ENCODE data around the gene ACTR2.
"Not testable (repeated sequence)": the region's sequence is repeated elsewhere in the genome, so short reads cannot be mapped to it uniquely, and the experiment has no call there.

Gene ACTR2

DNA sequence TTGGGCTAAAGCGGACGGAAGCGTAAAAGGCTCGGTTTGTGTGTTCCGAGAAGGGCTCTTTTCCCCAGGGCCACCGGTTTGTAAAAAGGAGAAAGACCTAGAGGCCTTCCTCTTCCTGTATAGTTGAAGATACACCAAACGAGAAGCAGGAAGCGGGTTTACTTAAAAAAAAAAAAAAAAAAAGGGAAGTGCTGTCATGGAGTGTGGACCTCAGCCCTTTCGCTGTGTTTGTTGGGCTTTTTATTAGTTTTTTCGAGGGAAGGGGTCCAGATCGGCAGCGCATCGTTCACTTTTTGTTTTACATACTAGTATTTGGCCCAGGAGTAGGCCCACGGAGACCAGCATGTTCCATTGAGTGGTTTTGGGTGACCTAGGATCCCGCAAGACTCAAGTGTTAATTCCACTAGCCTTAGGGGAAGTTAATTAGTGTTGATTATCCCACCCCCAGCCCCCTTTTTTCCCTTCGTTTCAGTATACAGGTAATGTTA lies 676 bp downstream of the ACTR2 start:
- no peak for DNase-seq (ENCODE audit: extremely low read depth, low read depth)

DNA sequence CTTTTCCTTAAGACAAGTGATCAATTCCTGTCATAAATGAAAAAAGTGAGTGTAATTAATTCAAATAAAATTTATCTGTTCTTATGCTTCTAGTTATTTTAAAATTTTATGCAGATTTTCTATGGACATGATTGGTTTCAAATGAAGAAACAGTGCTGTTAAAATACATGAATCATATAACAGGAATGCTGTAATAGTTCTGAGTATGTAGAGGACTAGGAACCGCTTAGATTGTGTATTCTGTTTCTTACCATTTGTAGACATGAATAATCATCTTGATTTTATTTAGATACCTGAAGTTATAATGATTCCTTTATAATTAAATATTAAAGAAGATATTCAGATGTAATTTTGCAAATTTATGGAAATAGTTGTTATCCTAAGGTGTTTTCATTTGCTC lies 3.5 kb downstream of the ACTR2 start:
- no peak overlapping the region for H3K4me3 ChIP-seq (replicated peaks; ENCODE audit: low read depth, low read length)
- no peak for DNase-seq (ENCODE audit: extremely low read depth, low read depth)
- TF ChIP-seq, protein P1, sequence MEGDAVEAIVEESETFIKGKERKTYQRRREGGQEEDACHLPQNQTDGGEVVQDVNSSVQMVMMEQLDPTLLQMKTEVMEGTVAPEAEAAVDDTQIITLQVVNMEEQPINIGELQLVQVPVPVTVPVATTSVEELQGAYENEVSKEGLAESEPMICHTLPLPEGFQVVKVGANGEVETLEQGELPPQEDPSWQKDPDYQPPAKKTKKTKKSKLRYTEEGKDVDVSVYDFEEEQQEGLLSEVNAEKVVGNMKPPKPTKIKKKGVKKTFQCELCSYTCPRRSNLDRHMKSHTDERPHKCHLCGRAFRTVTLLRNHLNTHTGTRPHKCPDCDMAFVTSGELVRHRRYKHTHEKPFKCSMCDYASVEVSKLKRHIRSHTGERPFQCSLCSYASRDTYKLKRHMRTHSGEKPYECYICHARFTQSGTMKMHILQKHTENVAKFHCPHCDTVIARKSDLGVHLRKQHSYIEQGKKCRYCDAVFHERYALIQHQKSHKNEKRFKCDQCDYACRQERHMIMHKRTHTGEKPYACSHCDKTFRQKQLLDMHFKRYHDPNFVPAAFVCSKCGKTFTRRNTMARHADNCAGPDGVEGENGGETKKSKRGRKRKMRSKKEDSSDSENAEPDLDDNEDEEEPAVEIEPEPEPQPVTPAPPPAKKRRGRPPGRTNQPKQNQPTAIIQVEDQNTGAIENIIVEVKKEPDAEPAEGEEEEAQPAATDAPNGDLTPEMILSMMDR (IDR thresholded peaks at IDR 0.05; ENCODE audit: low read depth, low read length, missing control alignments), result no peak

More for the DNA sequence above, 676 bp downstream of the ACTR2 start:
- TF ChIP-seq, protein P1 (IDR thresholded peaks at IDR 0.05; ENCODE audit: low read depth, low read length, missing control alignments), result no peak
- H3K4me3 ChIP-seq (replicated peaks; ENCODE audit: low read depth, low read length), result peak overlapping the region; percentile 62

DNA sequence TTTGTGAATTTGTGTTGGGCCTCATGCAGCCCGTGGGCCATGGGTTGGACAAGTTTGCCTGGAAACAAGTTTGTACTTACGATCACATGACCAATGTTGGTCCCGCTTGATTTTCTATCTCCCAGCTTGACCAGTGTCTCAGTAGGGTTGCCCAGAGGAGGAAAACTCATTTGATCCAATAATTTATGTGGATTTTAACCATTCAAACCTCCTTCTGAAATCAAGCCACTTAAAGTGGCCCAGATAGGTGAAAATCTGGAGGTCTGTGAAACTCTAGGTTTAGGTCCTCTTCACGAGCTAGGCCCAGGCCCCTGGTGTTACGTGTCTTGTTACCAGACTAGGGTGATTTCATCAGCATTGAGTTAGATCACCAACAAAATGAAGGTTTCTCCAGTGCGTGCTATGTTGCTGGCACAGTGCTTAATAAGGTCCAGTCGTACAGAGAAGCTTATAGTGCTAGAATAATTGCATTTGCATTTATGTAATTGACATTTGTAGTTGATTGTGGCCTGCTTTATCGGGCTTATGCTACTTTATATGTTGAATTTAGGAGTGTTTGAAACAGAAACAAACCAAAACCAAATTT lies 4.4 kb downstream of the ACTR2 start:
- H3K4me3 ChIP-seq (replicated peaks; ENCODE audit: low read depth, low read length), result 0 out of 2 replicates have a peak overlapping the region, but pooled peaks have one; percentile 3
- TF ChIP-seq, protein P1 (IDR thresholded peaks at IDR 0.05; ENCODE audit: low read depth, low read length, missing control alignments), result no peak
- DNase-seq (ENCODE audit: extremely low read depth, low read depth), result no peak

DNA sequence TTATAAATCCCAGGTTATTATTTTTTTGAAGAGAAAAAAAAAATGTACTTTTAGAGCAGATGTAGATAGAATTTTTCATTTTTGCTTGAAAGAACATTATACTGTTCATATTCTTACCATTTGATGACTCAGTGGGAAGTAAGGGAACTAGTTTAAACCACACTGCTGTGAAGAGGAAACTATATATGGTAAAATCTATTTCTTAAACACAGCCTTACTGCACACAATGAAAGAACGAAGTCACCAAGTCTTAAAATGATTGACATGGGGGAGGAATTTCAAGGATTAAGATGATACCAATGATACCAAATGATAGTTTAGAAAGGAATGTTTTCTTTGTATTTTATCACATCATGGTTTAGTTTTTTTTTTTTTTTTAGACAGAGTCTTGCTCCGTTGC lies 5.0 kb downstream of the ACTR2 start:
- H3K4me3 ChIP-seq (replicated peaks; ENCODE audit: low read depth, low read length), result no peak overlapping the region

DNA sequence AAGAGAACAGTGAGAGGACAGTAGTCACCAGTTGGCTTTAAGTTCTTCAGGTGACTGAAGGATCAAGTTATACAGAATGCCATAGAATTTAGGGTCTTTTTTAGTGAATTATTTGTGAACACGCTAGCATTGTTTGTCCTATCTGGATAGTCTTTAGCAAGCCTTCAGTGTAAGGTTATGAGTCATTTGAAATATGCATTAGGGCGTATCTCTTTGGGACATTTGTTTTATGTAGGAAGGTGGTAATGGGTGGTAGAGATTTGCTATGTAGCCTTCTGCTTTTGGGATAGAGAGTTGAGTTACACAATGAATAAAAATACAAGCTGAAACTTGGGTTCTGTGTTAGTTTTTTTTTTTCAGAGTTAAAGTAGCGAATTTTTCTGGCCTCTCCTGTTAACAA lies 13.0 kb downstream of the ACTR2 start:
- TF ChIP-seq, protein P1 (IDR thresholded peaks at IDR 0.05; ENCODE audit: low read depth, low read length, missing control alignments), result no peak
- H3K4me3 ChIP-seq (replicated peaks; ENCODE audit: low read depth, low read length), result no peak overlapping the region
- DNase-seq (ENCODE audit: extremely low read depth, low read depth), result no peak

More for the DNA sequence above, 5.0 kb downstream of the ACTR2 start:
- TF ChIP-seq, protein P1 (IDR thresholded peaks at IDR 0.05; ENCODE audit: low read depth, low read length, missing control alignments), result no peak
- DNase-seq (ENCODE audit: extremely low read depth, low read depth), result no peak

DNA sequence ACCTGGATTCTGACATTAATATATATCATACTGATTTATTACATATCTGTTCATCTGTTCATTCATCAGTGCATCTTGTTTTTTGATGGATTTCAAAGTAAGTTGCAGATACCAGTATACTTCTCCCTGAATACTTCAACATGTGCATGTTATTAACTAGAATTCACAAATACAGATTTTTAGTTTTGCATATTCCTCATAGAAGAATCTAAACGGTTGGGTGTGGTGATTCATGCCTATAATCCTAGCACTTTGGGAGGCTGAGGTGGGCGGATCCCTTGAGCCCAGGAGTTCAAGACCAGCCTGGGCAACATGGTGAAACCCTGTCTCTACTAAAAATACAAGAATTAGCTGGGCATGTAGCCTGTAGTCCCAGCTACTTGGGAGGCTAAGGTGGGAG lies 16.8 kb downstream of the ACTR2 start:
- DNase-seq (ENCODE audit: extremely low read depth, low read depth); H3K4me3 ChIP-seq (replicated peaks; ENCODE audit: low read depth, low read length): not testable (repeated sequence)

DNA sequence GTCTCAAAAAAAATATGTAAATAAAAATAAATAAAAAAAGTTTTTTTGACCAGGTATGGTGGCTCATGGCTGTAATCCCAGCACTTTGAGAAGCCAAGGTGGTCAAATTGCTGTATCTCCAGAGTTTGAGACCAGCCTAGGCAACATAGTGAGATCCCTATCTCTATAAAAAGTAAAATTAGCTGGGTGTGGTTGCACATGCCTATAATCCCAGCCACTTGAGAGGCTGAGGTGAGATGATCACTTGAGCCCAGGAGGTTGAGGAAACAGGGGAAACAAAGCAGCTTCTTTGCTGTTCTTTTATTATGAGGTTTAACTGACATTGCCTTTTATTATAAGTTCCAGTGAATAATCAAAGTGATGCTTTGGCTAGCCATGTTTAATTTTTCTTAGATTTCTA lies 25.0 kb downstream of the ACTR2 start:
- H3K4me3 ChIP-seq (replicated peaks; ENCODE audit: low read depth, low read length), result no peak overlapping the region
- no peak for DNase-seq (ENCODE audit: extremely low read depth, low read depth)
- TF ChIP-seq, protein P1 (IDR thresholded peaks at IDR 0.05; ENCODE audit: low read depth, low read length, missing control alignments), result no peak
